GM21619 (cell line): ENCODE data around the gene SNAPC4.

Source experiments
- ATAC-seq: cut with Tn5 transposase; IDR thresholded peaks from one replicate; pipeline ENCODE4 v1.9.1; 2021; ENCODE audit not compliant: unreplicated experiment

Gene SNAPC4

DNA sequence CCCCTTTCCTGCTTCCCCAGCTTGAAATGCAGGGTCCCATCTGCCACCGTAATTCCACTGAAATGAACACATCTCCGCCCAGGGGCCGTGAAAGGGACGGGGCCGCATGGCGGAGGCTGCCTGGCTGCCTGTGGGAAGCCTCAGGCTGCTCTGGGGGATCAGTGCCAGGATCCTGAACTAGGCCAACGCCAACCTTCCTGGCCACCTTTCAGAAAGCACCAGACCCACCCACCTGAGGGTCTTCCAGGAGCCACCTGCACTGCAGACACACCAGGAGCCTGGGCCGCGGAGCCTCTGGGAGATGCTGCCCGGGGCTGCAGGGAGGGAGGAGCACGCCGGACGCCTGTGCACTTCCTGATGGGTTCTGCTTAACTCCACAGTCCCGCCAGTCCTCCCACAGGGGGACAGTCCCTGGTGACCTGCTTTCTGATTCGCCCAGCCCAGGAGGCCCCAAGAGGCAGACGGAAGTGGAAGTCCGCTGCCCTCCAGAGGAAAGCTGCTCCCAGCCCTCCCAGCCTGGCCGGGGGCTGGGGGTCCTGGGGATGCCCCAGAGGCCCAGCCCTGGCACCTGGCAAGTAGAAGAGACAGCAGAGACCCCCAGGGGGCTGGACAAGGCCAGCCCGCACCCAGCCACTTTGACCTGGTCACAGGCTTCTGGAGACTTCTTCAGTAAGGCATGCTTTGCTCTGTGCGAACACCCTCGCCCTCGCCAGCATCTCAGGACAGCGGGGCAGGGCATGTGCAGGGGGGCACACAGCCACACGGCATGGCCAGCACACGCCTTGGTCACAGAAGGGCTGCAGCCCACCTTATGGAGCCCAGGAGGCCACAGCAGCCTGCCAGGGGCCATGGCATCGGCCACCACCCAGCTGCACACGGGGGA is 26.4 kb downstream of the SNAPC4 start, which contains the start of gene CARD9:
Gene CARD9, minus strand, starts transcription at position 370 of the 883 bp plus-strand sequence. CDS start 1,591 bp downstream, outside the sequence.
- ATAC-seq = no peak

DNA sequence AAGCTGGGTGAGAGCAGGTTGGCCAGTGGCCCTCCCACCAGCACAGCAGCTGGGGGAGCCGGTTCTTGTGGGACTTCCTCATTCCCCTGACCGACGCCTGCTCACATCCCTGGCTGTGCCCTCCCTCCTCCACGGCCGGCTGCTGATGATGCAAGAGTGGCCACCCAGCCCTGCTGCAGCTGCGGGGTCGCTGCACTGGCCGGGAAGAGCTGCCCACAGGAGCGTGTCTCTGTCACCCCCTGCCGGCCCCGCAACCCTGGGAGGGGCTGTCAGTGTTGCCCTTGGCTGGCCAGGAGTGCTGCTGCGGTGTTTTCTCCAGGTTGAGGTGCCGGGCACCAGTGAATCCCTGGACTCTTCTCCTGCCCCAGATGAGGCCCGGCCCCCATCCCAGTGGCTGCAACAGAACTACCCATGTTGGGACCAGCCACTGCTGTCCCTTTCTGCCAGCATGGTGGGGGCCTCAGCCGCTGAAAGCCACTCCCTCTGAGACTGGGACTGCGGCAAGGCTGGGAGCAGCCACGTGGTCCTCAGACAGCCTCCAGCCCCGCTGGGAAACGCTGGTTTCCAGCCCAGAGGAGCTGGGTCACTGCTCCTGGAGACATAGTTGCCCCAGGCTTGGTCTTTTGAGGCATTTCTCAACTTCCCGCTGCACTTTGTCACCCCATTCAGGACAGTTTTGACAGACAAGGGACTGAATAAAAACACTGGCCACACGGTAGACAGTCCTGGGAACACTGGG is 27.2 kb downstream of the SNAPC4 start:
- ATAC-seq = no peak

DNA sequence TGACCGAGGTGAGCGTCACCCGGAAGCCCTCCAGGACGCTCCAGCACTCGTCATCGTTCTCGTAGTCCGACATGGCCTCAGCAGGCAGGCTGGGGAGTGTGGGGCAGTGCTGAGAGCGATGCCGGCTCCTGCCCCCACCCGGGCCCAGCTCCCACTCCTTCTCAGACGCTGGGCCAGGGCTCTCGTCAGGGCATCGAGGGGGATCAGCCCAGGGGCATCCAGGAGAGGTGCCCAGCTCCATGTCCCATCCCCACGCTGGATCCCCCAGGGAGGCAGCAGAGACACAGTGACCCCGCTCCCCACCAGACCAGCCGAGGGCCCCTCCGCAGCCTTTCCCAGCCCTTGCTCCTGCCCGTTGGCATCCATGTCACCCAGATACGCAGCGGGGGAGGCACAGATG is 28.0 kb downstream of the SNAPC4 start:
- ATAC-seq = no peak

DNA sequence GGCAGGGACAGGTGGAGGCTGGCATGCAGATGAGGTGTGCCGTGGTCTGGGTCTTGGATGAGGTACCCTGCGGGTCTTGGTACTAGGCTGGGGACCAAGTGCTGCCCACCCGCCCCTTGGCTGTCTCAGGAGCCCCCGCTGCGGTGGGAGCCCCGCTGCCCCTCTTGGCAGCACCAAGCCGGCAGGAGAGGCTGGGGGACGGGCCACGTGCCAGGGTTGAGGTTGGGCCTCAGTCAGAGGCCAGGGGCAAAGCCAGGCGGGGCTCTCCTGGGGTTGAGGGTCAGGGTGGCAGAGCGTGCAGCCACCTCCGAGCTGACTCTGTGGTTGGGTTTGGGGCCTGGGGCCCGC is 28.5 kb downstream of the SNAPC4 start:
- no peak for ATAC-seq

DNA sequence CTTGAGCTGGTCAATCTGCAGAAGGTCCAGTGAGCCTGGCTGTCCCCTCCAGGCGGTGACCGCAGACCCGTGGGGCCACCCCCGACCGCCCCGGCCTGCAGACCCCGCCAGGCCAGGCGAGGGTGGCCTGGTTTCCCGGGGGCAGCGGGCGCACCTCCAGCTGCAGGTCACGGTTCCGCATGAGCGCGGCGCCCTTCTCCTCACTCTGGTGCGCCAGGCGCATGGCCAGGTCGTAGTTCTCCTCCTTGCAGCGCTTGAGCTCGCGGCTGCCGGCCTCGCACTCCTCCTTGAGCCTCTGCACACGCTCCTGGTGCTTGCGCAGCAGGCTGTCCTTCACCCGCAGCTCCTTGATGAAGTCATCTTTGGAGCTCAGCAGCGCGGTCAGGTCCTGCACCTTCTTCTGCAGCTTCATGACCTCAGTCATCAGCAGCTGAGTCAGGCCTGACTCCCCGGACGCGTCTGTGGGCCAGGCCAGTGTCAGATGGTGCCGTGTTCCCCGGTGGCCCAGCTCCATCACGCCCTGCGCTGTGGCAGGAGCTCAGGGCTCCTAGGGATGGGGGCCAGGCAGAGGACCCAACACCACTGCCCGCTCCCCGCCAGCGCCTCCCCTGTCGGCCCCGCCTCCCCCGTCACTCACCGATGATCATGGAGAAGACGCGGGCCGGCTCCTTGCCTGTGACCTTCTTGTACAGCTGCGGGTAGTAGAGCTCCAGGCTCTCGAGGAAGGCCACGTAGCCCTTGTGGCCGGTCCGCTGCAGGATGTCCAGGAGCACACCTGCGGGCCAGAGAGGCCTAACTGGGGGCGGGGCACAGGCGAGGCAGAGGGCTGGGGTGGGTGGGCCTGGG is 29.1 kb downstream of the SNAPC4 start:
- no peak for ATAC-seq

DNA sequence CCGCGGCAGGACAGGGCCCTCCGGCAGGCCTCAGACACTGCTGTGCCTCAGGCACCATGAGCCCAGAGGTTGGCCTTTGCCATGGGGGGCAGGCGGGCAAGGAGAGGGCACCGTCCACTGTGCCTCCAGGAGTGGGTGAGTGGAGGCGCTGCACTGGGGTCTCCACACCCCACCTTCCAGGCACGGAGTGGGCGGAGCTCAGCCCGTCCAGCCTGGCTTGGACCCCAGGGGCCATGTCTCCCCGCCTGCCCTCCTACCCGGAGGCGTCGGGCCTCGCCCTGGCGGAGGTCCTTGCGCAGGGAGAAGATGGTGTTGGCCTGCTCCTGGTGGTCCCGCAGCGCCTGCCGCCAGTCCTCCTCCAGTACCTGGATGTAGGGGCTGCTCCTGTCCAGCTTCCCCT is 29.9 kb downstream of the SNAPC4 start:
- ATAC-seq = no peak

DNA sequence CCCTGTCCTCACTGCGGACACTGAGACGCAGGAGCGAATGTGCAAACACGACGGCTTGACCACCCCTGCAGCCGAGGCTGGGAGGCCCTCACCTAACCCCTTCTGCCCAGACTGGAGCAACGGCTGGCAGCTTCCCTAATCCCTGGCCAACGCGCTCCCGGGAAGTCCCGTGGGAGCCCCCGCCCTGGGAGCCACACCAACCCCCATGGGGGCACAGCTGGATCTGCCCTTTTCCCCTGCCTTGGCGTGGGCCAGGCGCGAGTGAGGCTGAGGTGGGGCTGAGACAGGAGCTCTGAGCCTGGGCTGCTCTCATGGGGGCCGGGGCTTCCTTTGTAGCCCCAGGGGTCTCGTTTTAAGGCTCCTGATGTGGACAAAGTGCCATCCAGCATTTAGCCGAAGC is 31.8 kb downstream of the SNAPC4 start:
- no peak for ATAC-seq

DNA sequence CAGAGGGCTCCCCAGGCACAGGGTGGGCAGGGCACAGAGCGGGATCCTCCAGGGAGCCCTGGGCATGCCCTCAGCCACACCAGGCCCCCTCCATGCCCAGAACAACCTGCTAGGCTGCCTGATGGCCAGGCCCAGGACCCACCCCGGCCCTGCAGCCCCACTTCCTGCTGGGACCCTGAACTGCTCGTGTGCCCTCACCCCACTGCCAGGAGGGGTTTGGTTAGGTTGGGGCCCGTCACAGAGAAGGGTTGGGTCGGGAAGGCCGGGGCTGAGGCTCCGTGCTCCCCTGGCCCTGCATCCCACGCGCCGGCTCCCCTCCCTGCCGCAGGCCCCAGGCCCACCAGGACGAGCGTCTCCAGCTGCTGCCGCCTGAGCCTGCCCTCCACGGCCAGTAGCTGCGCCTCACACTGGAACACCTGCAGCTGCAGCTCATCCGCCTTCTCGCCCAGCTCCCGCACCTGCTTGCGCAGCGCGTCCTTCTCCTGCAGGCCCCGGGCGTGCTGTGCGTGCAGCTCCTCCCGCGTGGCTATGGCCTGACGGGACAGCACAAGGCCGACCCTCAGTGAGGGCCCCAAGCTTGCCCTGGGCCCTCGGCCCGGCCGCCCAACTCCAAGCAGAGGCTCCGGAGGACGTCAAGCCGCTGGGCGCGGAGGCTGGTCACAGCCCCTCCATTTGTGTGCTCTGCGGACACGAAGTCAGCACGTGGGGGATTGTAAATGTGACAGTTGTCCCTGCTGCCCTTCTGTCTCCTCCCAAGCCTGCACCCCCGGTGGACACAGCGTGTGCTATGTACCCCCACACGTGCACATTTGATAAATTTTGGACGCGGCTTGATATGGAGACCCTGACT is 32.4 kb downstream of the SNAPC4 start:
- ATAC-seq = no peak

DNA sequence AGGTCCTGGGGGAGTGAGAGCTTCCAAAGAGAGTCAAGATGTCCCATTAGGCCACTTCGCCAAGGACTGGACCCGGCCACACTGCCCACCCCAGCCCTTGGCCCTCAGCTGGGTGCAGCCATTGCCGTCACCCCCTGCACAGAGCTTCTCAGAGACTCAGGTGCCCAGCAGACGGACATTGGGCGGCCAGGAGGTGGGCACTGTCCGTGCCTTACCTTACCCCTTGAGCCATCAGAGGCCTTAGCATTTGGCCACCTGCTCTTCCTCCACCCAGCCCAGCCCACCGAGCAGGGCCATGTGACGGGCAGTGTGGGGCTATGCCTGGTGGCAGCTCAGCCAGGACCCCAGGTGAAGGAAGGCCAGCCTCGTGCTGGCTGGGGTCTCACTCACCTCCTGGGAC is 33.1 kb downstream of the SNAPC4 start:
- no peak for ATAC-seq

DNA sequence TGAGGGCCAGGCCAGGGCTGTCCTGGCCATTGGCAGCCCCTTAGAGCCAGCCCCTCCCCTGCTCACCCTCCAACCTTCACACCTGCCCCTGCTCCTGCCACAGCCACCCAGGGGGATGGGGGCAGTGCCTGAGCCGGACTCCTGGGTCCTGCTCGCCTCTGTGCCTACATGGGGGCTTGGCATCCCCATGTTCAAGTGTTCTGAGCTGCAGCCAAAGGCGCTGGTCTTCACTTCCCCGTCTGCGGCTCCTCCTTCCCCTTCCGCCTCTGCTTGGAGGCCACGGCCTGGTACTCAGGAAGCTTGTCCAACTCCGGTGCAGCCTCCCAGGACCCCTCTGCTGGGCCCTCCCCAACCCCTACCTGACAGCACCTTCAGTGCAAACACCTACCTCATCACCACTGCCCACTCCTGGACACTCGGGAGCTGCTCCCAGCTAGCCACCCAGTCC is 34.2 kb downstream of the SNAPC4 start:
- ATAC-seq = no peak

DNA sequence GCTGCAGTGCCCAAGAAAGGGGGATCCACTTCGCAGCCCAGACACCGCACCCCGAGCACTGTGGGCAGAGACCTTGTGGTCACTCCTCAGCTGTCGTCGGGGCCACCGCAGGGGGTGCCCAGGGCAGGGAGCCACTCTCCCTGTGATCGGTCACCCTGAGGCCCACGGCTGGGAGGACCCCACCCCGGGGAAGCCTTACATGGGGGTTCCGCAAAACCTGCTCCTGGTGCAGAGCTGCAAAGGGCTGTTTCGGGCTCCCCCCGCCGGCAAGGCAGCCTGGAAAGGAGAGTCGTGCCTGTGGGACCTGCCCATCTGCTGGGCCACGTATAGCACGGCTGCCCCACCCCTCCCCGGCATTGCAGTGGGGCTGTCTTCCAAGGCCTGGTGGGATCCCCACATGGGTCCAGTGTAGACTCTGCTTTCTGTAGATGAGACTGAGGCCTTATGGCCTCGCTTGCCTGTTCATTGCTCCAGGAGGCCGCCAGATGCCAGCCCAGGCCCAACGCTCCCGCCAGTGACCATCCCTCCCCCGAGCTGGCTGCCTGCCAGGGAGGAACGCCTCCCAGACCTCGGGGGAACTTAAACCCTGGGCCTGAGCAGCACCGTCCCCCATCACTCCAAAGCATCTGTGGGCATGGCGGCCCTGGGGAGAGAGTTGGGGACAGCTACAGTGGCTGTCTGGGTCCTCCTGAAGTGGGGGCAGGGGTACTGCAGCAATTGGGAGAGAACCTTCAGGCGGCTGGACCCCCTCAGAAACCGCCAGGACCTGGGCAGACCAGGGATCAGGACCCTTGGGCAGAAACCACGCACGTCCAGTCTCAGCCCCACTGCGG is 34.8 kb downstream of the SNAPC4 start:
- ATAC-seq = no peak

DNA sequence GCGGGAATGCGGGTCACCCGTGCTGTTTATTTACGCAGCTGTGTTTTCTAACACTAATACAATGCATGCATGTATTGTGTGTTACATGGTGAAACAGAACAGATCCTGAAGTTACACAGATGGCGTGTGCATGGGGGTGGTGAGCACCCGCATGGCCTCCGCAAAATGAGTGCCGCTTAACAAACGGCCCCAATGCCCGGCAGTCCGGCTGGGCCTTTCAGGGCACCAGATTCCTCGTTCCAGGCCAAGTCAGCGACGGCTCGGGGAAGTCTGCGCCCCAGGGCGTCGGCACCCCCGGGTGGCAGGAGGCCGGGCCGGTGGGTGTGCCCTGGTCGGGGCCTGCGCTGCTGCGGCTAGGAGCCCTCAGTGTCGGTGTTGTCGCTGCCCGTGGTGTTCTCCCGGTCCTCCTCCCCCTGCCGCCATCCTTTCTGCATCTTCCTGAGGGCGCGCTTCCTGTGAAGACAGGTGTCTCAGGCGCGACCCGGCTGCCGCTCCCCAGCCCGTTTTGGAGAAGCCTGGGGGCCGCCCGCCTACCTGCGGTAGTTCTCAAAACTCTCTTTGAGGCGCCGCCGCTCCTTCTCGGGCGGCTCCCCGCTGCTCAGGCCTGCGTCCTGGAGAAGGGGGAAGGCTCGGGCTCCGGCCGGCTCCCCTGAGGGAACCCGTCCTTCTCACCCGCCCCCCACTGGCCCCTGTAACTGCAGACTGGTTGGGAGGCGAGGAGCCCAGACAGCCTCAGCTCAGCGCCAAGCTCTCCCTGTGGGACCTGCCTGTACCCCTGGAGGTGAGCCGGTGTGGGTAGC is 35.8 kb downstream of the SNAPC4 start:
- ATAC-seq = no peak

DNA sequence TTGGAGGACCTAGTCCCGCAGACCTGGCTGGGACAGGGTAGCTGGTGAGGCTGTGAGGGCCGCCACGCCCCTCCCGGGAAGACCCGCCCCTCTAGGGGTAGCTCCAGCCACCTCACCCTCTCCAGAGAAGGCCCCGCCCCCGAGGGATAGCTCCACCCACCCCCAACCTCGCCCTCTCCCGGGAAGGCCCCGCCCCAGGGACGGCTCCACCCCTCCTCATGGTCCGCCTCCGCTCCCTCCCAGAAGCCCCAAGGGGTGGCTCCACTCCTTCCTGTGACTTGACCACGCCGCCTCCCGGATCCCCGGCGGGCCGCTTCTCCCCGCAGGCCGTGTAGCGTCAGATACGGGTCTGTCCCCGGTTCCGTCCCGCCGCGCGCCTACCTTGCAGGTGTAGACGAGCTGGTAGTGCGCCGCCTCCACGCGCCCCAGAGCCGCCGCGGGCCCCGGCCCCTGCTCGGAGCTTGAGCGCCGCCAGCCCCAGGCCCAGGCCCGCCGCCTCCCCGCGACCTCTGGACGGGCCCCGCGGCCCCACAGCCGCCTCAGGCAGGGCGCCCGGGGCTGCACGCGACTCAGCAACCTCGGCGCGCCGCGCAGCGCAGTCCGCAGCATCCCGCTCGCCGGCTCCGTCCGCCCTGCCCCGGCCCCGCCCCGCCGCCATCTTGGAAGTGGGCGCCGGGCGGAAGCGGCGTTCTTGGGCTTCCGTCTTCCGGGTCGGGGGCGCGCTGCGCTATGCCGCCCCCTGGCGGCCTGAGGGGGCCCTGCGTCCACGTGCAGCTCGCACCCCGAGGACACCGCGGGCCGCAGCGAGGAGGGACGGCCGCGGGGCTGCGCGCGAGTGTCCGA is 36.6 kb downstream of the SNAPC4 start, which contains the start of gene DNLZ:
Gene DNLZ, minus strand, starts transcription at position 639 of the 843 bp plus-strand sequence. Its CDS starts 30 bp downstream, at position 609.
- peak; percentile 71 for ATAC-seq

DNA sequence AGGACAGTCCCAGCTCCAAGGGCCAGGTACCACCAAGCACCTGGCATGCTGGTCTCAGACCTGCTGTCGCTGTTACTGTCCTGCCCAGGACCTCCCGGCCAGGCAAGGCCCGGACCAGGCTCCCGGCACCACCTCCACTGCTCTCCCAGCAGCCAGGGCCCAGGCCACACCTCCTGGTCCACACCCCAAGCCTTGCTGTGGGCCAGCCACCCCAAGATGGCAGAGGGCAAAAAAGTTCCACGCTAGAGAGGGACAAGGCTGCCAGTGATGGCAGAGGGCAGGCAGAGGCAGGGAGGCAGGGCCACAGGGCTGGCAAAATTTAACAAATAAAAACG is 37.6 kb downstream of the SNAPC4 start:
- ATAC-seq = no peak

DNA sequence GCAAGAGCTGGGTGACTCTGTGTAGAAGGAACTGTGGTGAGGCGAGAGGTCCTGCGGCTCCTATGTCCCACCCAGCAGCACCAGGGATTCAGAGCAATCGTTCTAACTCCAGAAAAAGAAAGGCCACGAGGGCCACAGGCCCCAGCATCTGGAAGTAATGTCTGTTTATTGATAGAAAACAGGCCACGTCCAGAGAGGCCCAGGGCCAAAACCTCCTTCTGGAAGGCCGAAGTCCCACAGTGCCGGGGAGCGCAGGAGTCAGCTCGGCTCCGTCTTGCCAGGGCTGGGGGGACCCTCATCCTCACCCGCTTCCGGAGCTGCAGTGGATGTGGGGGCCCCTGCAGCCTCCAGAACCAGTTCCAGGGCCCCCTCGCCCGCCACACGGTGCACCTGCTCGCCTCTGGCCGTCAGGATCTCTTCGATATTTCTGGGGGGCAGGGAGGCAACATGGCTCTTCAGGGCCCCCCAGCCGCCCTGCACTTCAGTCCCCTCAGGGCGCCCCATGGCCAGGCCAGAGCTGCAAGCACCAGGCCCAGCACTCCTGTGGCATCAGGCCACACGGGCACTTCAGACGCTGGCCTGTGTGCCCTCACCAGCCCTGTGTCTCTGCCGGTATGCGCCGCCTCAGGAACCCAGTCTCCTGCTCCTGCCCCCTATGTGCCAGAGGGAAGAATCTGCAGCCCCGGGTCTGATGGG is 38.1 kb downstream of the SNAPC4 start:
- no peak for ATAC-seq

DNA sequence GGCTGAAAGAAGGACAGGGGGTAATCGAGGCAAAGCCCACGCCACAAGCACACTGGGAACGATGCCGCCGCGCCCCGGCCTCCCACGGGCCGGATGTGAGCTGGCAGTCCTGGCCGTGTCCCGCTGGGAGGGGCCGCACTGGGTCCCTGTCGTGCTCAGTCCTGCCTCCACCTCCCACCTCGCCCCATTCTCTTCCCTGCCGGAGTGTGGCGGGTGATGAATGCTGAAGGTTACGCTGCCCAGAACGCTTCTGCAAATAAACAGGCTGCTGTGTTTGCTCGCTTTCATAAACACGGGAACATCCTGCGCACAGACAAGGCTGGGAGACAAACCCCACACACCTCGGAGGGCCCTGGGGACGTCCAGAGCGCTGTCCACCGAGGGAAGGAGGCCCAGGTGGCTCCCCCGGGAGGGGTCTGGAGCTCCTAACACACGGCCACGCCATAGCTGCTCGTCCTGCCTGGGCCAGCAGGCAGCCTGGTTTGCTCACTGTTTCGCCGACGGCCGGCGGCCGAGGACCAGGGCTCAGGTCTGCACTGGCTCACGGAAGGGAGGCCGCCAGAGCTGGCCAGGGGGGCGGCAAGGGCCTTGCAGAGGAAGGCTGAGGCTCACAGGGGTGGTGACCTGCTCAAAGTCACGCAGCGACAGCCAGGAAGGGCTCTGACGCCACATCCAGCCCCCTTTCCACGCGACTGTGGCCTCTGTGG is 38.8 kb downstream of the SNAPC4 start:
- ATAC-seq = no peak
